B cell (primary cell): ENCODE measurements around the gene ZBTB46.

ENCODE experiments used
- CTCF ChIP-seq: fragments of 200-600 bp; IDR thresholded peaks from one replicate; pipeline ENCODE4 v1.8.0; 2022; ENCODE audit warnings: antibody characterized with exemption, mild to moderate bottlenecking
- EZH2 ChIP-seq: IDR thresholded peaks from 2 replicates; pipeline ENCODE4 v1.6.1; 2012; ENCODE audit warnings: borderline replicate concordance, low read depth, mild to moderate bottlenecking, moderate library complexity, low read length; ENCODE audit not compliant: insufficient read depth, poor library complexity, severe bottlenecking

- TF ChIP-seq CTCF: no peak
- no peak for TF ChIP-seq EZH2
Observed at GRCh38 chr20:63868264-63868663, 37.2 kb upstream of the ZBTB46 start.
